GM21723 (cell line): ENCODE results near the gene ATP5MK.
"Not testable (repeated sequence)": the region's sequence is repeated elsewhere in the genome, so short reads cannot be mapped to it uniquely, and the experiment has no call there.

Source experiments
- ATAC-seq: cut with Tn5 transposase; IDR thresholded peaks from one replicate; pipeline ENCODE4 v1.9.1; 2021; ENCODE audit warnings: mild to moderate bottlenecking, moderate library complexity; ENCODE audit not compliant: unreplicated experiment

ATP5MK gene

GRCh38 chr10:103396067-103396788 lies at the start of gene ATP5MK, which contains the start of gene PDCD11:
Gene ATP5MK (minus strand): TSS chr10:103396475. CDS start chr10:103392457, 4,018 bp downstream.
Gene PDCD11 (plus strand): TSS chr10:103396626. CDS start chr10:103398427, 1,801 bp downstream.
- peak; percentile 99 for ATAC-seq

GRCh38 chr10:103445366-103445765 lies 49.1 kb upstream of the ATP5MK start:
- ATAC-seq: no peak

GRCh38 chr10:103444478-103444877 lies 48.2 kb upstream of the ATP5MK start:
- ATAC-seq: no peak

- no peak for ATAC-seq
Observed at GRCh38 chr10:103443475-103444185, 47.4 kb upstream of the ATP5MK start.

GRCh38 chr10:103442031-103442461 lies 45.8 kb upstream of the ATP5MK start:
- ATAC-seq: no peak

GRCh38 chr10:103441611-103442010 lies 45.3 kb upstream of the ATP5MK start:
- no peak for ATAC-seq

- no peak for ATAC-seq
Observed at GRCh38 chr10:103441206-103441605, 44.9 kb upstream of the ATP5MK start.

- no peak for ATAC-seq
Observed at GRCh38 chr10:103440416-103440815, 44.1 kb upstream of the ATP5MK start.

- no peak for ATAC-seq
Observed at GRCh38 chr10:103439776-103440175, 43.5 kb upstream of the ATP5MK start.

GRCh38 chr10:103433858-103434257 lies 37.6 kb upstream of the ATP5MK start:
- ATAC-seq: no peak

GRCh38 chr10:103431902-103432301 lies 35.6 kb upstream of the ATP5MK start:
- no peak for ATAC-seq

GRCh38 chr10:103429647-103430046 lies 33.4 kb upstream of the ATP5MK start:
- ATAC-seq: no peak

GRCh38 chr10:103428989-103429643 lies 32.8 kb upstream of the ATP5MK start:
- no peak for ATAC-seq

- ATAC-seq: no peak
Observed at GRCh38 chr10:103427866-103428265, 31.6 kb upstream of the ATP5MK start.

GRCh38 chr10:103423748-103424147 lies 27.5 kb upstream of the ATP5MK start:
- ATAC-seq: no peak

GRCh38 chr10:103419101-103419500 lies 22.8 kb upstream of the ATP5MK start:
- no peak for ATAC-seq

GRCh38 chr10:103417601-103418000 lies 21.3 kb upstream of the ATP5MK start:
- ATAC-seq: no peak

- not testable (repeated sequence) for ATAC-seq
Observed at GRCh38 chr10:103417148-103417469, 20.8 kb upstream of the ATP5MK start.

- ATAC-seq: no peak
Observed at GRCh38 chr10:103416436-103417147, 20.3 kb upstream of the ATP5MK start.

- no peak for ATAC-seq
Observed at GRCh38 chr10:103415581-103415980, 19.3 kb upstream of the ATP5MK start.

GRCh38 chr10:103413564-103413963 lies 17.3 kb upstream of the ATP5MK start:
- ATAC-seq: no peak
